B cell (primary cell): ENCODE results near the gene CCIN.

Experiments used
- CTCF ChIP-seq: fragments of 200-600 bp; IDR thresholded peaks from one replicate; pipeline ENCODE4 v1.8.0; 2022; ENCODE audit warnings: antibody characterized with exemption, mild to moderate bottlenecking
- EZH2 ChIP-seq: IDR thresholded peaks from 2 replicates; pipeline ENCODE4 v1.6.1; 2012; ENCODE audit warnings: borderline replicate concordance, low read depth, mild to moderate bottlenecking, moderate library complexity, low read length; ENCODE audit not compliant: insufficient read depth, poor library complexity, severe bottlenecking

DNA sequence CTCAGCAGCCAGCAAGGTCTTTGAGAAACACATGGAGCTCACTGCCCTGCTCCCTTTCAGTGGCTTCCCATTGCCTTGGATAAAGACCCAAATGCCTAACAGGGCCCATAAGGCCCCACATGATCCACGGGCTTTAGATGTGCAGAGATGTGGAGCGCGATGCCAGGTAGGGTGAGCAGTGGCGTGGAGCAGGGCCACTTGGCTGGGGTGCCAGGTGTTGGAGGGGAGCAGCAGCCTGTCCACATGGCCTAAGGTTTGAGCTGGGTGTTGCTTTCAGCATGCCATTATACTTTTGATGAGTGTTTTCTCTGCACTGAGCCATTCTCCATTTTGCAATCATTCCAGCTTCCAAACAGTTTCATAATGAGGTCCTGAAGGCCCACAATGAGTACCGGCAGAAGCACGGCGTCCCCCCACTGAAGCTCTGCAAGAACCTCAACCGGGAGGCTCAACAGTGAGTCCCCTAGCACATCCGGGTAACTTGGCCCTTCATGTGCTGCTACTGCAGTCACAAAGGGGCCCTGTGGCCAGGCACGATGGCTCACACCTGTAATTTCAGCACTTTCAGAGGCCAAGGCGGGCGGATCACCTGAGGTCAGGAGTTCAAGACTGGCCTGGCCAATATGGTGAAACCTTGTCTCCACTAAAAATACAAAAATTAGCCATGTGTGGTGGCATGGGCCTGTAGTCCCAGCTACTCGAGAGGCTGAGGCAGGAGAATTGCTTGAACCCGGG is 21.6 kb upstream of the CCIN start:
- no peak for TF ChIP-seq EZH2
- no peak for TF ChIP-seq CTCF
